HG03442 (cell line): ENCODE results near the gene UGT3A1.
A peak's percentile ranks its signal among the peaks of the same experiment; 100 is the strongest.

Experiments
- ATAC-seq: cut with Tn5 transposase; IDR thresholded peaks from one replicate; pipeline ENCODE4 v1.9.1; 2021; ENCODE audit warnings: mild to moderate bottlenecking, moderate library complexity; ENCODE audit not compliant: unreplicated experiment

Gene UGT3A1

DNA sequence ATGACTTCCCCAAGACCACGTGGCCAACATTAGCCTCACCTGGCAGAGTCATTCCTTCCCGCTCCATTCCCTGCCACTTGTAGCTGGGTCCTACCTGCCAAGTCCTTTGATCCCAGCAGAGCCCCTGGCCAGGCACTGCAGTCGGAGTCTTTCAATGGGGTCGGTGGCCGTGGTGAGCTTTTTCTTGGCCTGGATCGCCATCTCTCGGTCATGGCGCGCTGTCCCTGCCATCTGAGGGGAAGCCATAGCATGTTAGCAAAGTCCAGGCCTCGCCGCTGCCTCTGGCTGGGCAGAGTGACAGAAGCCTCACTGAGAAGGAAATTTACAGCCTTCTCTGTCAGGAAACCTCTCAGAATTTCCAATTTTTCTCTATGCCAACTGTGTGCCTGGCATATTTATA, 70.3 kb downstream of the UGT3A1 start:
- ATAC-seq = no peak

DNA sequence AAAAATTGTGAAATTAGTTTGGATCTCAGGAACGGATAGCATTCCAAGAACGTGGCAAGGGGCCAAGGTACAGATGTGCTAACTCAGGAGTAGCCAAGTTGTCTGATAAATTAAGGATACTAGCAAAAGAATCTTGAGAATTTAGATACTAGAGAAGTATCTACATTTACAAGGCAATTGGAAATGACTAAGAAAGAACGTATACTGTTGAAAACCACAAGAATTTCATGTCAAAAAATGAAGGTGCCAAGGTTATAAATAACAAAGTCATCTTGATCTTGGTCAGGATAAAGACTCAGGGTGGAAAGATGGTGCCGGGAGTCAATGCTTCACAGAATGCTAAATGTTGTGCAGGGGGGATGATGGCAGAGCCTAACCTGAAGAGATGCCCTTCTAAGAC, 72.0 kb downstream of the UGT3A1 start:
- no peak for ATAC-seq

DNA sequence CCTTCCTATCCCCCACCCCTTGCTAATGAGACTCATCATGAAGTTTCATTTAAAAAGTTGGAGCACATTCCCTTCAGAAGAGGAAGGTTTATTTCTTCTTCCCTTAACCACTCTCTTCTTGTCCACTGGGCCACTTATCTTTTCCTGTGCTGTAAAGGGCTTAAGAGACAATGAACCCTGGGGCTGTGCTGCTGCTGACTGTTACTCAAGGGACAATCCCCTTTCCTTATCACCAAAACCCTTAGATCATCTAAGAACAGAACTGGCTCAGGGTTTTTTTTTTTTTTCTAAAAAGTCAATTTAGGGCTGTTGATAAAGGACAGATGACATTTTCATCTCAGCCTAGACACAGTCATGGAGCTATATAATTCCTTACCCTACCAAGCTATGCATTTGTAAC, 82.4 kb downstream of the UGT3A1 start:
- ATAC-seq = no peak

DNA sequence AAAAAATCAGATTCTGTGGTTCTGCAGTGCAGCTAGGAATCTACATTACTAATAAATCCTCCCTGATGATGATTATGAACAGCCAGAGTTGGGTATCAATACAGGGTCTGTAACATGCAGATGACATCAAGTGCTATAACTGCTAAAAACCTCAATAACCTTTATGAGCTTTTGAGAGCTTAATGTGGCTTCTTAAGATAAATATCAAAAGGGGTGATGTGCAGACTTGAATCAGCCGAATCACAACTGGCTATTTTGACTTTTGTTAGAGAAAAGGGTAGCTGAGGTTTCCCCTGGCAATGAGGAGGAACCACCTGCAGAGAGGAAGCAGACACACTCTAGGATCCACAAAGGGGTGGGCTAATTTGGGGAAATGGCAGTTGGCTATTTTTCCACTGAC, 83.0 kb downstream of the UGT3A1 start:
- ATAC-seq = no peak

DNA sequence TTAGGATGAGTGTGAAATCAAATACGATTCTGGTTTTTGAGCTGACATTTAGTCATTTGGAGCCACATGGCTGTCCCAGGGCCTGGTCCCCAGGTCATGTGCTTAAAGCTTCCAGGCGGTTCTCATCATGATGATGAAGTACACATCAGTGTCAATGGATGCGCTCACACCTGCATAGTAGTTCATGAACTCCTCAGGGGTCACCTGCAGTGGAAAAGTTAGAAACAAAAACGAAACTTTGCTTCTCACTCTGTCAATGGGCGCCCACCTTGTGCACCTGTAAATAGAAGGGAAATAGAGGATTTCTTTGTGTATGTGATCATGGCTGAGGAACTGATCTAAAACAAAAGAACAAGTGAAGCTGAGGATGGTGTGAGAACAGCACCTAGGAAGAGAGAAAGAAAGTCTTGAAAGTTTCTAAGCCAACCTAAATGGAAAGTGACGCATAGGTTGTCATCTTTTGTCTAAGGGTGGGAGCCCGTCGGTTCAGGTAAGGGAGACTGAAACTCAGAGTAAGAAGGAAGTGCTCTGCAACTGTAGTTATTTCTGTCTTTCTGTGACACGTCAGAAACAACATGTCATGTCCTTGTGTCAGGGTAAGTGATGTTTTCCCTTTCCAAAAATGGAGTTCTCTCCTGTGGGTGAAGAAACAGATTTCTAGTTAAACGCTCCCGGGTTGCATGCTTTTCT, 86.6 kb downstream of the UGT3A1 start:
- ATAC-seq = peak; percentile 66

DNA sequence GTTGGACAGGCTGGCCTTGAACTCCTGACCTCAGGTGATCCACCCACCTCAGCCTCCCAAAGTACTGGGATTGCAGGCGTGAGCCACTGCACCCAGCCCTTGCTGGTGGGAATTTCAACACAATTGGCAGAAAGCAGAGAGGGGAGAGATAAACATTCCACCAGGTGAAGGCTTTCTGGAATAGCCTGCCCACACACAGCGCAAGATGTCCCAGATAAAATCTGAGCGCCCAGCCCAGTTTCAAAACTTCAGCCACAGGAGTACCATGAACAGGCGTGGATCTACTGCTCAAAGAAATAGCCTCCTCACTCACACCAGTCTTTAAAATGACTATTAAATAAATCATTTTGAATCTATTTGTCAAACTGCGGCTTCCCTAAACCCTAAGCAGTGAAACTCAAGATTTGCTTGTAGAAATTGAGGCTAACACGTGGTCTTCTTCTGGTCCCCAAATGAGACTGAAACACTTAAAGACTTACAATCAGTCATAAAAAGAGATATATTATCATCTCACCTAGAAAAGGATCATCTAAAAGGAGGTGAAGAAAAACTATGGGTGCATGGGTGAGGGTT, 87.5 kb downstream of the UGT3A1 start:
- no peak for ATAC-seq

DNA sequence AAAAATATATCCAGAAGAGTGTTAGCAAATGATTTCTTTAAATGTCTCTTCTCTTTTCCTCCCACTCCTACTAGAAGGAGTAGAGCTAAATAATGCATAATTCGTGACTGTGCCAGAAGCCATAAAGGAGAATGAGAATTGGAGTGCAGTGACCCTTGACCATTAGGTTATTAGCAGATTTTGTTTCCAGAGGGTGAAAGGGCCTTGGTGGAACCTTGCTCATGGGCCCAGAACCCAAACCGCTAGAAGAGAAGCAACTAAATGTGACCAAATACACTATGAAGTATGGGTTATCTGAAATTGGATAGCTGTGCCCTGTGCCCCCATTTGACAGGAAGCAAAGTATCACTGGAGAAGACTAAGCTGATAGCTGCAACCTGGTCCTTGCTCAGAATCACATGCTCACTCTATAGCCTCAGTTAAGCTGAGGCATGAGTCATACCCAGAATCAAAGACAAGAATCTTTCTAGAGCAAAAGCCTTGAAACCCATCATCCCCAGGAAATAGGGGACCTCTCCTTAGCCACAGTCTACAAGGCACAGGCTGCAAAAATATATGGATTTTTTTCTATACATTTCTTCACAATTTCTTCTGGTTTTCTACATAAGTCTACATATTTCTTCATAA, 89.0 kb downstream of the UGT3A1 start:
- peak; percentile 73 for ATAC-seq
